MCF 10A (cell line): ENCODE measurements around the gene KCNK7. TPM values are rescaled to one million over a fixed set of nuclear protein-coding genes. Genes with fewer than 3 reads are reported as not detected.
A peak's percentile ranks its signal among the peaks of the same experiment; 100 is the strongest.
"Not testable (repeated sequence)": the region's sequence is repeated elsewhere in the genome, so short reads cannot be mapped to it uniquely, and the experiment has no call there.

Experiments
- BruUV-seq: library from RNA; stranded (reverse); fragments of 400-500 nt; replicated peaks from 2 replicates; lab custom pipeline; 2021; lab: Mats Ljungman, UMichigan
- CTCF ChIA-PET: fragments of 300-600 bp; sonication (Branson Sonifier 250); formaldehyde crosslinking; extraction: SDS; loops from one replicate; lab custom pipeline; 2021; ENCODE audit warnings: antibody characterized with exemption, inconsistent platforms; lab: Yijun Ruan, JAX
- POLR2A ChIA-PET: fragments of 300-600, 350-650 bp; sonication (Branson Sonifier 250); formaldehyde crosslinking; extraction: SDS; loops from one replicate; lab custom pipeline; 2020; ENCODE audit warnings: antibody characterized with exemption, inconsistent platforms; lab: Yijun Ruan, JAX
- DNase-seq: peaks from one replicate; pipeline ENCODE4 v3.0.0-alpha.2; 2018; ENCODE audit not compliant: unreplicated experiment
- H3K27ac Mint-ChIP-seq: one replicate; pipeline ENCODE4 v1.8.0; 2022; ENCODE audit warnings: mild to moderate bottlenecking, low read depth, mixed read lengths; ENCODE audit not compliant: unreplicated experiment
- H3K27me3 Mint-ChIP-seq: one replicate; pipeline ENCODE4 v1.8.0; 2022; ENCODE audit warnings: mixed read lengths; ENCODE audit not compliant: insufficient read depth, unreplicated experiment
- H3K36me3 Mint-ChIP-seq: one replicate; pipeline ENCODE4 v1.8.0; 2022; ENCODE audit warnings: mild to moderate bottlenecking, moderate library complexity, mixed read lengths; ENCODE audit not compliant: insufficient read depth, unreplicated experiment
- H3K4me1 Mint-ChIP-seq: one replicate; pipeline ENCODE4 v1.8.0; 2022; ENCODE audit warnings: mixed read lengths; ENCODE audit not compliant: insufficient read depth, unreplicated experiment
- H3K4me3 Mint-ChIP-seq: one replicate; pipeline ENCODE4 v1.8.0; 2022; ENCODE audit warnings: mild to moderate bottlenecking, moderate library complexity, mixed read lengths; ENCODE audit not compliant: unreplicated experiment
- H3K9me3 Mint-ChIP-seq: one replicate; pipeline ENCODE4 v1.8.0; 2022; ENCODE audit warnings: mixed read lengths; ENCODE audit not compliant: unreplicated experiment
- CTCF ChIP-seq: fragments of 200-600 bp; IDR thresholded peaks from one replicate; pipeline ENCODE4 v1.8.0; 2022; ENCODE audit warnings: antibody characterized with exemption, mild to moderate bottlenecking; ENCODE audit not compliant: unreplicated experiment
- intact Hi-C: fragments of 100-400 bp; cut with micrococcal nuclease; formaldehyde crosslinking; loops from 2 replicates; pipeline ENCODE4 v1.14.1; 2022
- total RNA-seq: library from RNA; stranded (reverse); gene quantifications from 2 replicates; pipeline ENCODE4 v1.2.3, GENCODE V29; 2022

Gene KCNK7
- total RNA-seq, 1 experiment from 2014 or later: not detected

- DNase-seq: peak; percentile 97
- intact Hi-C loops: no loop called here
- peak within 1 kb of the TSS; percentile 96 for H3K27ac Mint-ChIP-seq
- ChIA-PET CTCF (interaction anchor here (0.5 to 2.8 kb wide), 6 partner anchors 9 to 79 kb away, joined by 3 to 51 read pairs (median 3); no protein-coding TSS in a partner anchor), POLR2A (interaction anchor here (0.5 to 4.8 kb wide), 25 partner anchors 10 to 360 kb away, joined by 3 to 103 read pairs (median 4); partner anchors contain the start of genes CFL1, KAT5, LTBP3 and MALAT1)
- peak; percentile 41 for TF ChIP-seq CTCF
- no peaks in the 10 kb centered on the region for H3K27me3 Mint-ChIP-seq
- BruUV-seq: TSS peak; percentile 67
- peaks cover 58% of the 10 kb centered on the region for H3K36me3 Mint-ChIP-seq
- no peaks in the 10 kb centered on the region for H3K9me3 Mint-ChIP-seq
- peaks cover 31% of the 10 kb centered on the region for H3K4me1 Mint-ChIP-seq
- peak within 1 kb of the TSS; percentile 97 for H3K4me3 Mint-ChIP-seq
Measured at GRCh38 chr11:65569973-65570918, 25.4 kb downstream of the KCNK7 start, which contains the start of gene ZNRD2. TSS of gene ZNRD2 (plus strand) at chr11:65570477. CDS start at chr11:65570492, 15 bp downstream.

GRCh38 chr11:65569164-65569972 lies 26.2 kb downstream of the KCNK7 start:
- H3K36me3 Mint-ChIP-seq: peaks cover 51% of the 10 kb centered on the region
- no peaks in the 10 kb centered on the region for H3K9me3 Mint-ChIP-seq
- H3K4me3 Mint-ChIP-seq: peak overlapping the region; percentile 97
- H3K4me1 Mint-ChIP-seq: peaks cover 24% of the 10 kb centered on the region
- peak overlapping the region; percentile 96 for H3K27ac Mint-ChIP-seq
- POLR2A ChIA-PET: interaction anchor here (0.5 to 4.8 kb wide), 13 partner anchors 9 to 289 kb away, joined by 3 to 103 read pairs (median 6); partner anchors contain the start of genes CFL1, MALAT1, MAP3K11 and PCNX3
- CTCF ChIA-PET: interaction anchor here (0.6 to 3.9 kb wide), 2 partner anchors 28 to 29 kb away, joined by 3 to 19 read pairs; no protein-coding TSS in a partner anchor
- H3K27me3 Mint-ChIP-seq: no peaks in the 10 kb centered on the region
- BruUV-seq: no TSS peak
- TF ChIP-seq CTCF: no peak
- intact Hi-C loops: no loop called here
- no peak for DNase-seq

- H3K4me1 Mint-ChIP-seq: peaks cover 20% of the 10 kb centered on the region
- H3K27me3 Mint-ChIP-seq: no peaks in the 10 kb centered on the region
- no peak for DNase-seq
- no peak for TF ChIP-seq CTCF
- BruUV-seq: no TSS peak
- POLR2A ChIA-PET: interaction anchor here (0.8 to 1.0 kb wide), 3 partner anchors 25 to 431 kb away, joined by 3 to 4 read pairs (median 3); no protein-coding TSS in a partner anchor
- peaks cover 29% of the 10 kb centered on the region for H3K36me3 Mint-ChIP-seq
- CTCF ChIA-PET: interaction anchor here (0.6 to 3.9 kb wide), 7 partner anchors 25 to 252 kb away, joined by 3 to 19 read pairs (median 3); no protein-coding TSS in a partner anchor
- H3K9me3 Mint-ChIP-seq: no peaks in the 10 kb centered on the region
- peak overlapping the region; percentile 51 for H3K27ac Mint-ChIP-seq
- no peak overlapping the region for H3K4me3 Mint-ChIP-seq
- intact Hi-C loops: no loop called here
Measured at GRCh38 chr11:65565624-65566453, 29.8 kb downstream of the KCNK7 start.

GRCh38 chr11:65564879-65565559 lies 30.6 kb downstream of the KCNK7 start:
- peaks cover 28% of the 10 kb centered on the region for H3K4me1 Mint-ChIP-seq
- DNase-seq, H3K4me3 Mint-ChIP-seq, BruUV-seq, H3K27ac Mint-ChIP-seq, H3K9me3 Mint-ChIP-seq, H3K27me3 Mint-ChIP-seq, intact Hi-C loops: not testable (repeated sequence)
- CTCF ChIA-PET: interaction anchor here (0.7 to 0.9 kb wide), 4 partner anchors 8 to 437 kb away, joined by 3 to 7 read pairs (median 4); partner anchors contain the start of genes BANF1 and FAM89B
- POLR2A ChIA-PET: interaction anchor here (0.6 to 1.0 kb wide), 3 partner anchors 19 to 44 kb away, joined by 3 to 4 read pairs (median 3); no protein-coding TSS in a partner anchor
- peaks cover 21% of the 10 kb centered on the region for H3K36me3 Mint-ChIP-seq
